ENCODE results near the gene OLFML3. TPM values are rescaled to one million over a fixed set of nuclear protein-coding genes. Genes with fewer than 3 reads are reported as not detected.

OLFML3 gene
- total RNA-seq: 24.8 and 36.4 TPM in 2 replicates

GRCh38 chr1:113978863-113979702, at the start of gene OLFML3:
OLFML3 (plus strand) TSS chr1:113979474; CDS start chr1:113979517, 43 bp downstream.

Other genes starting within 250 kb of the OLFML3 start
- gene PHTF1, start 220.0 kb upstream of the OLFML3 start, total RNA-seq: 30.0 and 34.4 TPM in 2 replicates
- 17.3 and 17.7 TPM in 2 replicates for gene RSBN1, start 167.0 kb upstream of the OLFML3 start, total RNA-seq
- gene PTPN22, start 107.8 kb upstream of the OLFML3 start, total RNA-seq: 0.91 and 4.7 TPM in 2 replicates
- gene BCL2L15, start 91.9 kb upstream of the OLFML3 start, total RNA-seq: 0.03 and 0.07 TPM in 2 replicates
- 11.7 and 13.6 TPM in 2 replicates for gene AP4B1, start 74.7 kb upstream of the OLFML3 start, total RNA-seq
- gene DCLRE1B, start 74.1 kb upstream of the OLFML3 start, total RNA-seq: 1.7 and 1.8 TPM in 2 replicates
- gene HIPK1, start 50.1 kb upstream of the OLFML3 start, total RNA-seq: 31.0 and 34.3 TPM in 2 replicates
- gene SYT6, start 174.4 kb downstream of the OLFML3 start, total RNA-seq: not detected in 2 replicates